NT2/D1 (cell line): ENCODE measurements around the gene ADORA1.

Experiments used
- DNase-seq: peaks from one replicate; pipeline ENCODE4 v3.0.0-alpha.2; 2011; ENCODE audit warnings: low read depth, low spot score
- H3K27me3 ChIP-seq: 2 replicates; pipeline ENCODE4 v1.6.0; 2011; ENCODE audit warnings: mild to moderate bottlenecking; ENCODE audit not compliant: insufficient read length, insufficient read depth
- H3K36me3 ChIP-seq: 2 replicates; pipeline ENCODE4 v1.6.1; 2011; ENCODE audit warnings: mild to moderate bottlenecking, low read length, mixed read lengths; ENCODE audit not compliant: insufficient read depth, insufficient read length
- H3K4me1 ChIP-seq: 2 replicates; pipeline ENCODE4 v1.5.1; 2011; ENCODE audit not compliant: insufficient read depth, insufficient read length
- H3K4me3 ChIP-seq: 2 replicates; pipeline ENCODE4 v1.5.1; 2011; ENCODE audit warnings: low read depth; ENCODE audit not compliant: insufficient read length
- H3K9ac ChIP-seq: 2 replicates; pipeline ENCODE4 v1.6.0; 2011; ENCODE audit warnings: low read depth; ENCODE audit not compliant: insufficient read length
- H3K9me3 ChIP-seq: 2 replicates; pipeline ENCODE4 v1.5.1; 2011; ENCODE audit warnings: mild to moderate bottlenecking, low read length; ENCODE audit not compliant: insufficient read depth
- SUZ12 ChIP-seq: IDR thresholded peaks from 2 replicates; pipeline ENCODE4 v1.6.1; 2011; ENCODE audit not compliant: insufficient read length, insufficient read depth; ENCODE audit errors: extremely low read depth
- YY1 ChIP-seq: IDR thresholded peaks from 2 replicates; pipeline ENCODE4 v1.6.1; 2011; ENCODE audit not compliant: insufficient read length, insufficient read depth
- ZNF274 ChIP-seq: IDR thresholded peaks from 2 replicates; pipeline ENCODE4 v1.6.1; 2011; ENCODE audit warnings: mild to moderate bottlenecking, low read depth, low read length

ADORA1 gene

GRCh38 chr1:203103829-203104495 is 23.6 kb upstream of the ADORA1 start:
- TF ChIP-seq SUZ12 (no peak), YY1 (no peak), ZNF274 (no peak)
- Histone ChIP-seq H3K4me1 (no peaks in the 10 kb centered on the region), H3K4me3 (no peak overlapping the region), H3K36me3 (no peaks in the 10 kb centered on the region), H3K9me3 (peaks cover 16% of the 10 kb centered on the region), H3K27me3 (no peaks in the 10 kb centered on the region), H3K9ac (no peak overlapping the region)
- DNase-seq = no peak

- H3K4me1 ChIP-seq = no peaks in the 10 kb centered on the region
- no peaks in the 10 kb centered on the region for H3K36me3 ChIP-seq
- DNase-seq = no peak
- TF ChIP-seq SUZ12 (no peak), ZNF274 (no peak), YY1 (no peak)
- no peak overlapping the region for H3K9ac ChIP-seq
- no peak overlapping the region for H3K4me3 ChIP-seq
- H3K9me3 ChIP-seq = peaks cover 16% of the 10 kb centered on the region
- H3K27me3 ChIP-seq = no peaks in the 10 kb centered on the region
These were observed 22.6 kb upstream of the ADORA1 start for GRCh38 chr1:203104789-203105390.

GRCh38 chr1:203112475-203112874 is 15.1 kb upstream of the ADORA1 start:
- H3K4me1 ChIP-seq = peaks cover 3% of the 10 kb centered on the region
- DNase-seq = no peak
- no peaks in the 10 kb centered on the region for H3K9me3 ChIP-seq
- TF ChIP-seq YY1 = no peak
- TF ChIP-seq ZNF274 = no peak
- TF ChIP-seq SUZ12 = no peak
- no peak overlapping the region for H3K9ac ChIP-seq
- H3K36me3 ChIP-seq = no peaks in the 10 kb centered on the region
- H3K4me3 ChIP-seq = no peak overlapping the region
- H3K27me3 ChIP-seq = peaks cover 26% of the 10 kb centered on the region

GRCh38 chr1:203113308-203113707 is 14.2 kb upstream of the ADORA1 start:
- Histone ChIP-seq H3K27me3 (peaks cover 33% of the 10 kb centered on the region), H3K9ac (no peak overlapping the region), H3K4me3 (no peak overlapping the region), H3K36me3 (no peaks in the 10 kb centered on the region), H3K4me1 (peaks cover 3% of the 10 kb centered on the region), H3K9me3 (no peaks in the 10 kb centered on the region)
- no peak for TF ChIP-seq SUZ12
- no peak for TF ChIP-seq YY1
- no peak for DNase-seq

- peaks cover 3% of the 10 kb centered on the region for H3K4me1 ChIP-seq
- DNase-seq = no peak
- peaks cover 42% of the 10 kb centered on the region for H3K27me3 ChIP-seq
- H3K4me3 ChIP-seq = no peak overlapping the region
- H3K9ac ChIP-seq = no peak overlapping the region
- no peak for TF ChIP-seq SUZ12
- TF ChIP-seq YY1 = no peak
- no peak for TF ChIP-seq ZNF274
- no peaks in the 10 kb centered on the region for H3K9me3 ChIP-seq
- no peaks in the 10 kb centered on the region for H3K36me3 ChIP-seq
These were observed 13.3 kb upstream of the ADORA1 start for GRCh38 chr1:203114202-203114601.

GRCh38 chr1:203116091-203116820 is 11.3 kb upstream of the ADORA1 start:
- H3K9me3 ChIP-seq = no peaks in the 10 kb centered on the region
- peaks cover 50% of the 10 kb centered on the region for H3K27me3 ChIP-seq
- H3K36me3 ChIP-seq = no peaks in the 10 kb centered on the region
- no peak overlapping the region for H3K9ac ChIP-seq
- TF ChIP-seq YY1 (no peak), ZNF274 (no peak)
- H3K4me1 ChIP-seq = peaks cover 3% of the 10 kb centered on the region
- DNase-seq = no peak
- no peak overlapping the region for H3K4me3 ChIP-seq

GRCh38 chr1:203117611-203118575 is 9.6 kb upstream of the ADORA1 start:
- Histone ChIP-seq H3K36me3 (no peaks in the 10 kb centered on the region), H3K27me3 (peaks cover 59% of the 10 kb centered on the region), H3K9me3 (no peaks in the 10 kb centered on the region), H3K4me3 (no peak overlapping the region), H3K9ac (peak overlapping the region; percentile 22), H3K4me1 (peaks cover 3% of the 10 kb centered on the region)
- TF ChIP-seq ZNF274 = no peak
- TF ChIP-seq SUZ12 = no peak
- TF ChIP-seq YY1 = no peak
- peak; percentile 94 for DNase-seq
